Hematopoietic multipotent progenitor cell treated with erythropoietin and hydrocortisone succinate and interleukin-3 and kit ligand, for 17 days (in vitro differentiated cells): ENCODE data around the gene FTO.
"Not testable (repeated sequence)": the region's sequence is repeated elsewhere in the genome, so short reads cannot be mapped to it uniquely, and the experiment has no call there.

Experiments
- DNase-seq: peaks from one replicate; pipeline ENCODE4 v3.0.0-alpha.2; 2015; ENCODE audit warnings: low spot score

Gene FTO

DNA sequence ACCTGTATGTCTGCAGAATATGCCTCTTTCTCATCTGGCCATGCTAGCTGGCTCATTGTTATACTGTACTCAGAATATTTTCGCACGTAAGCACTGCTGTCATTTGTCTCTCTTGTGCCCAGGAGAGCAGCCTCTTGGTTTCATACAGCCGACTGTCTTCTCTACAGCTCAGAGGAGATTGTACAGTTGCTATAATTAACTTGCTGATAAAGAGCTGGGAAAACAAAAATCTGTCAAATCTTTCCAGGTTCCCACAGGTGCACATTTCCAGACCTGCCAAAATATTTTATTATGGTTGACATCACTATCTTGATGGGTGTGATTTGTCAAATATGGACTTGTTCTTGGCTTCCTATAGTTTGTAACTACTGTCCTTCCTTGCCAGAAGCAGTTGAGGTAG is 122.7 kb downstream of the FTO start:
- DNase-seq: no peak

DNA sequence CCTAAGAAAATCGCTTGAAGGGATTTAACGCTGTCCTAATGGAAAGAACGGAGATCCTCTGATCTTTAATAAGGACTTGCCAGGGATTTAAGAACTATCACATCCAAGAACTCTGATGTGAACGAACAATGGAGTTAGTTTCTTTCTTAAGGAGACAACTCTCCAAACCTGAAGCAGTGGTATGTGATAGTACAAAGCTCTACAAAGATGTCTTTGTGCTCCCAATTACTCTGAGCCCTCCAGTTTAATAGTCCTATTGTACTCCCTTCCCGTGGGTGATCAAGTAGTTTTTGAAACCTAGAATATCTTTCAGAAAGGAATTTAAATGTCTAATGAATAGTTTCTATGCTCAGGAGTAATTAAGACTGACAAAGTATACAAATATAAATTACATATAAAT is 123.8 kb downstream of the FTO start:
- no peak for DNase-seq

DNA sequence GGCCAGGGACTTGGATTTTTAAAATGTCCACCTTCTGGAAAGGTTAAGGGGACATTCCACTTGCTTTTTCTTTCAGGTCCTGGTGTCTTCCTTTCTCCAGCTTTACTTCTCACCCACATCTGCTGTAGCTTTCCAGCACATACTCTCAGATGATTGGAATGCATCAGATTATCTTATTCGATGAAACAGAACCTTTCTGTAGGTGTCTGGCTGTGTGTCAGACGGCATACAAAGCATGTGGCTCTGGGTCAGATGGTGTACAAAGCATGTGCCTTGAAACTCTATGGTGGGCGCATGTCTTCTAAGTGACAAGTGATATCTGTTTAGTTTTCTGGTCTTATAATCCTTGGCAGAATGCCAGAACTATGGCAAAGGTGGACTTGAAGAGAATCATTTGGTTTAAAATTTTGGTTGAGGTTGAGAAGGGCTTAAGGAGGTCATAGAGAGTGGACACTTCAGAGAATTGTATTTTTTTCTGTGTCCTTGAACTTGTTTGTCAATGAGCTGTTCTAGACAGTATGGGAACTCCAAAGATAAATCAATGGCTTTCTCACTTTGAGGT is 125.3 kb downstream of the FTO start:
- no peak for DNase-seq

DNA sequence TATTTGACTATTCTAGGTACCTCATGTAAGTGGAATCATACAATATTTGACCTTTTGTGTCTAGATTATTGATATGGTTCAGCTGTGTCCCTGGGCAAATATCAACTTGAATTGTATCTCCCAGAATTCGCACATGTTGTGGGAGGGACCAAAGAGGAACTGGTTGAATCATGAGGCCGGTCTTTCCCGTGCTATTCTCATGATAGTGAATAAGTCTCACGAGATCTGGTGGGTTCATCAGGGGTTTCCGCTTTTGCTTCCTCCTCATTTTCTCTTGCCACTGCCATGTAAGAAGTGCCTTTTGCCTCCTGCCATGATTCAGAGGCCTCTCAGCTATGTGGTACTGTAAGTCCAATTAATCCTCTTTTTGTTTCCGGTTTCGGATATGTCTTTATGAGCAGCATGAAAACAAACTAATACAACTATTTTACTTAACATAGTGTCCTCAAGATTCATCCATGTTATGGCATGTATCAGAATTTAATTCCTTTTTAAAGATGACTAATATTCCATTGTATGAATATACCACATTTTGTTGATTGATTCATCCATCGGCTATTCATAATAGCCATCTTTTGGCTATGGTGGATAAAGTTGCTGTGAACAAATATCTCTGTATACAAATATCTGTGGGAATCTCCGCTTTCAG is 129.1 kb downstream of the FTO start:
- DNase-seq: no peak

DNA sequence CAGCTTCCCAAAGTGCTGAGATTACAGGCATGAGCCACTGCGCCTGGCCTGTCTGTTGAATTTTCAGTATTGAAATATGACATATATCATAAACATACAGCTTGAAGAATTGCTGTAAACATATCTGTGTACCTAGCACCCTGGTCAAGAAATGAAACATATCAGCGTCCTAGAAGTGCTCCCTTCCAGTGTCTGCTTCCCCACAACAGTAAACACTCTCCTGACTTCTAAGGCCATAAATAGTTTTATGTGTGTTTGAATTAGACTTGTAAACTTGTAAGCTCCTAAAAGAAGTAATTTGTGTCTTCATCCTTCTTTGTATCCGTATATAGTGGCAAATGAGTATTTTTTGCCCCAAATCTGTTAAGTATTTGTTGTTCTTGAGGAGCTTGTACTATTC is 132.2 kb downstream of the FTO start:
- no peak for DNase-seq

DNA sequence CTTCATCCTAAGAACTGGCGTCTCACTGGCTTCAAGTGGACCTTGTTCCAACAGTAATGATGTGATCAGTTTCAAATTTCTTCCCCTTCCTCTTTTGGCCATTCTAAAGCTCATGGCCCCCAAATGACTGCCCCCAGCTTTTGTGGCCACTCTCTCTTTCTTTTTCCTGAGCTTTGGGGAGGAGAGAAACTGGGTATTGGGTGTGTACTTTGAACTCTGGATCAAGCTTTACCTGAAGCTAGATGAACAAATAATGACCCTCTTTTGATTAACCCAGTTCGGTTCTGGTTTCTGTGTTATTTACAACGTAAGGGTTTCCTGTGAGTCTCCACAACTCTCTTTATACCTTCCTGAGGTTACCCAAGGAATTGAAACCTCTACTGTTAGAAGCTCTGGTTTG is 132.7 kb downstream of the FTO start:
- no peak for DNase-seq

DNA sequence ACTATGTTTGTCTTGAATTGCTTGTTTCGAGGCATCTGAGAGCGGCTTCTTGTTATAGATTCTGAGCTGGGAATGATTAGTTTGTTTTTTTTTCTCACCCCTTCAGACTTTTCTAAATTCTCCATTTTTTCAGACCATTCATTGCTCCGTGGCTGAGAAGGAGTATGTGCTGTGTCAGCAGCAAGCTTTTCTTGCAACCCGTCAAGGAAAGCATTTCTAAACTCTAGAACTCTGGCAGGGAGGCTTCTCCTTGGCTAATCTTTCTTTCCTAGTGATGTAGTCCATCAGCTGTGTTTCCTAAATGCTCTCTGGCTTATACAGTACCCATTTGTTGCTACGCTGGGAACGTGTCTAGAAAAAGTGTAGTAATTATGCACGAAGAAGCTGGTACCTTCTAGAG is 133.5 kb downstream of the FTO start:
- no peak for DNase-seq

DNA sequence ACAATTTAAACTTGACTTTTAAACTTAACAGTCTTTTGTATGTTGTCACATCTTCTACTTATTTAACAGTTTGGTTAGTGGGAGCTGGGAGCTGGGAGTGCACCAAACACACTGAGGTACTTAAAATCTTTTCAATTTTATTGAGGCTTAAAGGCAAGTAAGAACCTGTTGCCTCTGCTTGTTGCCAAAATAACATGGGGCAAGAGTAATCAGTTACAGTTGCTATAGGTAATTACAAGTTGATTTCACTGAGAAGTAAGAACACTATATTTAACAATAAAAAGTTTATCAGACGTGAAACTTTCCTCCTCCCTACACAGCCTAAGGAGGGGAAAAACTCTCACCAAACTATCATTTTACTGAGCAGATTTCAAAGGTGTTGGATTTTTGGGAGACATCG is 135.2 kb downstream of the FTO start:
- no peak for DNase-seq

DNA sequence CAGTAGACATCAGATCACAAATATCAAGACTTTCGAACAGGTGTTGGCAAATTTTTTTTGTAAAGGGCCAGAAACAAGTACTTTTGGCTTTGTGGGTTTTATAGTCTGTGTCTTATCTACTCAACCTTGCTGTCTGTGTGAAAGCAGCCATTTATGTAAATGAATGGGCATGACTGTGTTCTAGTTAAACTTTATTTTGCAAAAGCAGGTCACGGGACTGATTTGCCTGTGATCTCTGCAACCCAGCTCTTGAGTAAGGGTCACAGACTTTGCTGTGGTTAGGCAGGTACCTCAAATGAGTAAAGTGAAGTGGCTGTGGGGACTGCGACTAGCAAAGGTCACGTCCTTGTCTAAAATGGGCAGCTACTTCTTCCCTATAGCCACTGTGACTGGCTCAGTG is 136.5 kb downstream of the FTO start:
- no peak for DNase-seq

DNA sequence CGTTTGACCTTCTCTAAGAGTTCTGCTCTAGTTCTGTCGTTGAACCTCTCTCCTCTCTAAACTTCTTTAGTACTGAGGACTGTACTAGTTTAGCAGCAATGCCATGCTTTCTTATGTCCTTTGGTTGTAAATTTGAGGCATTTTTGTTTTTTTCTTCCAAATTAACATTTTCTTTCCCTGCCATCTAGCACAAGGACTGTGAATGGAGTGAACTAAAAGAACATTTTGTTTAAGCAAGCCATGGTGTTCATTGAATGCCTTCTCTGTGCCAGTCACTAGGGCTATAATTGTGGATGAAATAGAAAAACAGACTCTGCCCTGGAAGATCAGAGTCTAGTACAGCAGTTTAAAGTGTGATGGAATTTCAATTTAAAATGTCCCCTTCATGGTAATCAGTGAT is 137.9 kb downstream of the FTO start:
- no peak for DNase-seq

DNA sequence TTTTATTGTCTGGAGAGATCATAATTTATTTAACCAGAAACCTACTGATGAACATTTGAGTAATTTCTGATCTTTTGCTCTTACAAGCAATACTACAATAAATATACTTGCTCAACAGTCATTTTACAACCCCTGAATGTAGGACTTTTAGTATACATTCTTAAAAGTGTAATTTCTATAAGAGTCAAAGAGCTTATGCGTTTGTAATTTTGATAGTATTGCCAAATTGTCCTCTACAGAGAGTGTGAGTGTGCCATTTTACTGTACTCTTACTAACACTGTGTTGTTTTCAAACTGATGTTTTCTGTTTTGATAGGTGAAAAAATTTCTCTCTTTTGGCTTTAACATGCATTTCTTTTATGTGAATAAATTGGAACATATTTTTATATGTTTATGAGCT is 139.1 kb downstream of the FTO start:
- DNase-seq: no peak

DNA sequence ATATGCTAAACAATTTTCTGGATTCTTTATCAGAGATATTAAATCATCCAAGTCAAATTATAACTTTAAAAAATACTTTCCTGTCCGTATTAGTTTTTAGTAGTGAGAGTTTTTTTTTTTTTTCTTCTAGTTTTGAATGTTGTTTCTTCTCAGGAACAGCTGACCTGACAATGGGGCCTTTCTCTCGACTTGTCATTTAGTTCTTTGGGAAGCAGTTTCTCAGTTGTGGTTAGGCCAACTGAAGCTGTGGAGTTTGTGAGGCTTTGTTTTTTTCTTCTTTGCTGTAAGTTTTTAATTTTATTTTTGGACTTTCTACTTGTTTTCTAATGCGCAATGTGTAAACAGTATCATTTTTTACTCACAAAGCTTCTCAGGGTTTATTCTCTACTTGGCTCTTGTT is 140.8 kb downstream of the FTO start:
- no peak for DNase-seq

DNA sequence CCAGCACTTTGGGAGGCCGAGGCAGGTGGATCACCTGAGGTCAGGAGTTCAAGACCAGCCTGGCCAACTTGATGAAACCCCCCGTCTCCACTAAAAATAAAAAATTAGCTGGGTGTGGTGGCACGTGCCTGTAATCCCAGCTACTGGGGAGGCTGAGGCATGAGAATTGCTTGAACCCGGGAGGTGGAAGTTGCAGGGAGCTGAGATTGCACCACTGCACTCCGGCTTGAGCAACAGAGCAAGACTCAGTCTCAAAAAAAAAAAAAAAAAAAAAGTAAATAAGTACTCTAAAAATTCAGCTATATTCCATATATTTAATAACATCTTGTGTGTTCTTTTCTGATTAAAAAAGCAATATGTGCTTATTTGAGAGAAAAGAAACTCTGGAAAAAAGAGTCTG is 142.6 kb downstream of the FTO start:
- DNase-seq: not testable (repeated sequence)

DNA sequence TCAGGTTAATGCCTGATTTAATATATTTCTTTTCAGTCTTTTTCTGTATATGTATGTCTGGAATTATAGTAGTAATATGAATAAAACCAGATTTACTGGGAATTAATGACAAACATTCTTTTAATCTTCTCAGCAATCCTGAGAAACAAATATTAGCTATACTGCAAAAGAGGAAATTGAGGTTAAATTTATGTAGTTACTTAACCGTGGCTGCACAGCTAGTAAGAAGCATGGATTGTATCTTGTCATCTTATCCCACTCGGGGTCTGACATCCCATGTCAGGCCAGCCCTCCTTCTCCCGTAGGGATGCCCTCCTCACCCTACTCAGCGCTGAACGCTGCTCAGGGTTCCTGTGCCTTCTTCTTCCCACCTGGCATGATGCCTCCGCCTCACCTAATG is 143.0 kb downstream of the FTO start:
- no peak for DNase-seq

DNA sequence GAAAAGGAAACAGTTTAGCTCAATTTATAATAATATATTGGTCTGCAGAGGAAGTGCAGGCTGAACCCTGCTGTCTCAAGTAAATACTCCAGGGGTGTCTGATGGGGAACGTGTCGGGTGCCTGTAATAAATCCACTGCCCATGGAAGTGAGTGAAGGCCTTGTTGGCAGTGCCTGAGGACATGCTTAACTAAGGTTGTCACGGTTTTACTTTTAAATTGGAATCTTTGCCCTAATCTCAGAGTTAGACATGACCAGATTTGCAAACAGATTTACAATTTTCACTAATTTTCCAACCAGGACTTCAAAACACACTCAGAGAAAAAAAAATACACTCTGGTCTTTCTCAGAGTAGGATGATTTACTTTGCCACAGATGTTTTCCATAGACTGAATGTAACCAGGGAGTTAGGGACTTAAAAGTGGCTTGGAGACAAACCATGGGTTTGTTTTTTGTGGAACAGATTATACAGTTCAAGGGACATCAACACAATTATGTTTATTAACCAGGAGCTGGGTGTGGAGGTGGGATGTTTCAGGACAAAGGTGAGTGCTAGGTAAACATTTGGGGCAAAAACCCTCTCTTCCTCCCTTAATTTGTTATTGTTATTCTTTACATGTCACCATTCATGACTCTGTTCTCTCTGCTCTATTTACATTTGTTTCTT is 144.5 kb downstream of the FTO start:
- DNase-seq: no peak

DNA sequence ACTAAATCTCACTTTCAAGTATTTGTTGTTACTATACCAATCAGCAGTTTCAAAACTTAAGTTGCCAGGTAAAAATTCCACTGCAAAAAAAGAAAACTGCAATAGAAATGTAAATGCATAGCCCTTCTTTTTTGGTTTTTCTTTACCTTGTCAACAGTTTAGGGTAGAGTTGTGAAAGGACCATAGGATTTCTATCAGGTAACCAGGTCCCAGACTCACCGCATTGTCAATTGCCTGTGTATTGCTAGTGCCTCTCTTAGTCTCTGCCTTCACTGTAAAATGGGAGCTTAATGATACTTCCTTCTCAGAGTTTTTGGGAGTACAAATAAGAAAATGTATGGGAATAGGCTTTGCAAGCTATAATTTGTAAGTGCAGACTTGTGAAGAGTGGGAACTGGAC is 145.0 kb downstream of the FTO start:
- no peak for DNase-seq

DNA sequence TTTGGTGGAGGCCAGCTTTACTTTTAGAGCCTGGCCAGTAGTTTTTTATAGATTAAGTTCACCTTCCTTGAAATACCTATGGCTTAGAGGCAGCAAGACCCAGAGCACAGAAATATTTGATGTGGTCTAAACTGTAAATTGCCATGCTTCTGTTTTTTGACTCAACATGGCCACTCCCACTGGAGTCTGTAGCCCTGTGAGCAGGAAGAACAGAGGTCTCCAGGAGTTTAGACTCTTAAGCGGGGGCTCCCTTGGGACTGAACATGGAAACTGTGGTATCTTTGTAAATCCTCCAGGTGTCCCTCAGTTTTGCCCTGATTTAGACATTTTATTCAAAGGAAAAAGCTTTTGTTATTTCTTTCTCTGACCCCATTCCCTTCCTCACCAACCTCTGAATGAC is 145.6 kb downstream of the FTO start:
- DNase-seq: no peak

DNA sequence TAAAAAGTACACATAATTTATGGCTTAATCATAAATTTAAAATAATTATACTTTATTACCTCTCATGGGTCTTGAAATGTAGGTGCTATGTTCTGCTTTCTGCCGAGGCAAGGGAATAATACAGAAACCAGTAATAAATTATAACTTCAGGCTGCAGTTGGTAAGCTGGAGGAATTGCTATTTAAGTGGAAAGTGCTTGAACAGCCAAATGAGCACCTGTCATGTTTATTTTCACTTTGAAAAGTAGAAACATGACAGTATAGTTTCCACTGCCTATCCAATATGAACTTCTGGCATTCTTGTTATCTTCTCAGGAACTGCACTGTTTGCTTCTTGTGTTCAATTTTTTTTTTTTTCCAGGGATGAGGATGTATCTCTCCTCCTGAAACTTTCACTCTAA is 146.0 kb downstream of the FTO start:
- DNase-seq: no peak

DNA sequence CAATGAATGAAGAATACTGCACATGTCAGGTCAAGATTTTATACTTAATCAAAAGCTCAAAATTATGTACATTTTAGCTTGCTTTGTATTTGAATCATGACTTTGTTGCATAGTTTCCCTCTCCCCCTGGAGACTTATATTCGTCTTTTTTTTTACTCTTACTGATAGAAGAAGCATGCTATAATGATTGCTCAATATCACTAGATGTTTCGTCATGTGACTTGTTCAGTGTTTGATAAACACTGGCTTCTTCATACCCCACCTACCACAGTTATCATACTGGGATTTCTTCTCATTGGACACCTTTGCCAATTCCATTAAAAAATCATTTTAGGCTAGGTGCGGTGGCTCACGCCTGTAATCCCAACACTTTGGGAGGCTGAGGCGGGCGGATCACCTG is 148.7 kb downstream of the FTO start:
- no peak for DNase-seq

DNA sequence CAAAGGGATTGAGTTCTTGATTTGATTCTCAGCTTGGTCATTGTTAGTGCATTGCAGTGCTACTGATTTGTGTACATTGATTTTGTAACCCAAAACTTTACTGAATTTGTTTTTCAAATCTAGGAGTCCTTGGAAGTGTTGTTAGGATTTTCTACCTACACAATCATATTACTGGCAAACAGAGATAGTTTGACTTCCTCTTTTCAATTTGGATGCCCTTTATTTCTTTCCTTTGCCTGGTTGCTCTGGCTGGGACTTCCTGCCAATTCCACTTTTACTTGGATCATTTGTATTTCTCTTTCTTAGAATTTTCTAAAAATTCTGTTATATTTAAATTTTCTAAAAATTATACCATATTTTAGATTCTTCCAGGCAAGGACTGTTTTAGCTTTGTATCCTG is 151.1 kb downstream of the FTO start:
- DNase-seq: no peak

DNA sequence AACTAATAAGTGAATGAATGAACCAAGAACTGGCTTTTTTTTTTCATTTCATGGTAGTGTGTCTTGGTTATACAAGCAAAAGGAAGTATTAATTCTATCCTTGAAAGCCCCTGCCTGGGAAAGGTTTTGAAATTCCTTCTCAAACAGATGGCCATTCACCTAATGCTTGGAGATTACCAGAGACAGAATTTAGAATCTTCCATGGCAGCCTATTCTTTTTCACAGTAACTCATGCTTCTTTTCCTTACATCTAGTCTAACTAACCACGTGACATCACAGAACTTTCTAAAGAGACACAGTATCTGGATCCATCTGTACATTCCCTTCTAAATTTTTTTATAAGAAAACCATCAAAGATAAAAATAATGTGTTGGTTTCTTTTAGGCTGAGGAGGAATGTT is 151.6 kb downstream of the FTO start:
- no peak for DNase-seq

DNA sequence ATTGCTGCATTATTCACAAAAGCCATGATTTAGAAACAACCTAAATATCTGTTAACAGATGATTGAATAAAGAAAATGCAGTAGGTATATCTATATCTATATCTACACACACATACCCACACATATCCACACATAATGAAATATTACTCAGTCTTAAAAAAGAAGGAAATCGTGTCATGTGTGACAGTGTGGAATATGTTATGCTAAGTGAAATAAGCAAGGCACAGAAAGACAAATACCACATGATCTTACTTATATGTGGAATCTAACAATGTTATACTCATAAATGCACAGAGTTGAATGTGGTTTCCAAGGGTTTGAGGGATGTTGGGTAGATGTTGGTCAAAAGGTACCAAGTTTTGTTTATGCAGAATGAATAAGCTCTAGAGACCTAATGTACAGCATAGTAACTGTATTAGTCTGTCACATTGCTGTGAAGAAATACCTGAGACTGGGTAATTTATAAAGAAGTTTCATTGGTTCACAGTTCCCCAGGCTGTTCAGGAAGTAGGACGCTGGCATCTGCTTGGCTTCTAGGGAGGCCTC is 156.1 kb downstream of the FTO start:
- DNase-seq: no peak

DNA sequence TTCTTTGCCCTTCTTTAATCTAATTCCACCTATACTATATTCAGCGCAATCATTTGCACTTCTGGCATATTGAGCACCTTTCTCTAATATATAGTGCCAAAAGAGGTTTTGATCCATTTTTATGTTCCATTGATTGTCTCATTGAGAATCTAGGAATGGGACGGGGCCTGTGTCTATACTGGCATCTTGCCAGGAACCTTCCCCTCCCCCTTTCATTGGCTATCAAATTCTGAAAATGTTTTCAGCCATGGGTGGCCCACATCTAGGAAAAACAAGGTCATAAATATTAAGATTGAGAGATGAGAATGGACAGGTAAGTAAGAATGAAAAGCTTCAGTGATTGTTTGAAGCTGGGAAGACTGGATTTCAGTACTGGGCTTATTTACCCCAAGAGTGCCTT is 159.9 kb downstream of the FTO start:
- DNase-seq: no peak
